ENCODE results near the gene KCNJ8.

- TF ChIP-seq, protein P1, sequence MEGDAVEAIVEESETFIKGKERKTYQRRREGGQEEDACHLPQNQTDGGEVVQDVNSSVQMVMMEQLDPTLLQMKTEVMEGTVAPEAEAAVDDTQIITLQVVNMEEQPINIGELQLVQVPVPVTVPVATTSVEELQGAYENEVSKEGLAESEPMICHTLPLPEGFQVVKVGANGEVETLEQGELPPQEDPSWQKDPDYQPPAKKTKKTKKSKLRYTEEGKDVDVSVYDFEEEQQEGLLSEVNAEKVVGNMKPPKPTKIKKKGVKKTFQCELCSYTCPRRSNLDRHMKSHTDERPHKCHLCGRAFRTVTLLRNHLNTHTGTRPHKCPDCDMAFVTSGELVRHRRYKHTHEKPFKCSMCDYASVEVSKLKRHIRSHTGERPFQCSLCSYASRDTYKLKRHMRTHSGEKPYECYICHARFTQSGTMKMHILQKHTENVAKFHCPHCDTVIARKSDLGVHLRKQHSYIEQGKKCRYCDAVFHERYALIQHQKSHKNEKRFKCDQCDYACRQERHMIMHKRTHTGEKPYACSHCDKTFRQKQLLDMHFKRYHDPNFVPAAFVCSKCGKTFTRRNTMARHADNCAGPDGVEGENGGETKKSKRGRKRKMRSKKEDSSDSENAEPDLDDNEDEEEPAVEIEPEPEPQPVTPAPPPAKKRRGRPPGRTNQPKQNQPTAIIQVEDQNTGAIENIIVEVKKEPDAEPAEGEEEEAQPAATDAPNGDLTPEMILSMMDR (conservative IDR thresholded peaks at IDR 0.05; ENCODE audit: low read length), result no peak
- TF ChIP-seq EZH2phosphoT487 (IDR thresholded peaks at IDR 0.05; ENCODE audit: borderline replicate concordance), result no peak
These were observed 3.2 kb downstream of the KCNJ8 start for GRCh38 chr12:21771311-21771710.

All from Loucy (cell line).